ENCODE results near the gene HSF2.
"Not testable (repeated sequence)": the region's sequence is repeated elsewhere in the genome, so short reads cannot be mapped to it uniquely, and the experiment has no call there.

HSF2 gene

DNA sequence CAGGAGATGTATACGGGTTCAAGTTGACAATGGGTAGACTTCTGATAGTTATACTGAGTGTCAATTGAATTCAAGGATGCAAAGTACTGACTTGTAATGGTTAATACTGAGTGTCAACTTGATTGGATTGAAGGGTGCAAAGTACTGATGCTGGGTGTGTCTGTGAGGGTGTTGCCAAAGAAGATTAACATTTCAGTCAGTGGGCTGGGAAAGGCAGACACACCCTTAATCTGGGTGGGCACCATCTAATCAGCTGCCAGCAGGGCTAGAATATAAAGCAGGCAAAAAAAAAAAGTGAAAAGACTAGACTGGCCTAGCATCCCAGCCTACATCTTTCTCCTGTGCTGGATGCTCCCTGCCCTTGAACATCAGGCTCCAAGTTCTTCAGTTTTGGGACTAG lies 55.7 kb downstream of the HSF2 start:
- not testable (repeated sequence) for FAIRE-seq

DNA sequence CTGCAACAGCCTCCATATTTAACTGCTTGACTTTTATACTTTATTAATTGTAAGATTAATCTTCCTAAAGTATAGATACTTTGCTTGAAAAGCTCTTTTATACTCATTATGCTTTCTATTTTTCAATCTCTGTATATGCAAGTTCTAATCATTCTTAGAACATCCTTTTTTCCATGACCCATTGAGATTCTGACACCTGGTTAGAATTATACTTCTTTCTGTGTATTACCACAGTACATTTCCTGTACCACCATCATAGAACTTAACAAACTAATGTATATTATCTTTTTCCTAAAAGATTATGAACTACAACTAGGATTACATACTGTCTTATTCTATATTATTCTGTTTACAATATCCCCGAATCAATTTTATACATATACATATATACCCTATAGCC lies 58.6 kb downstream of the HSF2 start:
- FAIRE-seq: no peak

DNA sequence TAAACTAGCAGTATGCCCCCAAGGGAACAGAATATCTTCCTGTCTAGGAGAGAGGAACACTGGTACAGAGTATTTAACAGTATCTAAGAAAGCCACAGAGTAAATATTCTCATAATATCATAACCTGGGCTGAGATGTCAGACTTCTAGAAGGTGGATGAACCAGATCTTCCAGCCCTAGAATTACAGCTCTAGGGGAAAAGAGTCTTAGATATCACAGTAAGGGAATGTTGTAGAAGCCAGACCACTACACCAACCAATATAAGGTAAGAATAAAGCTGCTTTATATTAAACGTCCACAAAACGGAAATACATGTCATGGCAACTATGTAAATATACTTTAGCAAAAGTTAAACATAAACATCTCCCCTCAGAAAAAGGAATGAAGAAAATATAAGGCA lies 59.8 kb downstream of the HSF2 start:
- FAIRE-seq: no peak

DNA sequence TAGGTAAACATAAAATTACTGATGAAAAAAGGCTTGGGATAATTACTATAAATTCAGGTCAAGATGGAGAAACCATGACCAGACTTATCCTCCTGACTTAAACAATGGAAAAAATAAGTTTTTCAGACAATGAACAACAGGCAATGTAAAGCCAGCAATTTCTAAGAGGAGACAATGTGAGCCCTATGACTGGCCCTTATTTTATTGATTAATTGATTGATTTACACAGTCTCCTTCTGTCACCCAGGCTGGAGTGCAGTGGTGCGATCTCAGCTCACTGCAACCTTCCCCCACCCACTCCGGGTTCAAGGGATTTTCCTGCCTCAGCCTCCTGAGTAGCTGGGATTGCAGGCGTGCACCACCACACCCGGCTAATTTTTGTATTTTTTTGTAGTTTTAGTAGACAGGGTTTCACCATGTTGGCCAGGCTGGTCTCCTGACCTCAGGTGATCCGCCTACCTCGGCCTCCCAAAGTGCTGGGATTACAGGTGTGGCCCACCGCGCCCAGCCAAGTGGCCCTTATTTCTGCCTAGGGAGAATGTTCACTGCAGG lies 60.5 kb downstream of the HSF2 start:
- FAIRE-seq: not testable (repeated sequence)

DNA sequence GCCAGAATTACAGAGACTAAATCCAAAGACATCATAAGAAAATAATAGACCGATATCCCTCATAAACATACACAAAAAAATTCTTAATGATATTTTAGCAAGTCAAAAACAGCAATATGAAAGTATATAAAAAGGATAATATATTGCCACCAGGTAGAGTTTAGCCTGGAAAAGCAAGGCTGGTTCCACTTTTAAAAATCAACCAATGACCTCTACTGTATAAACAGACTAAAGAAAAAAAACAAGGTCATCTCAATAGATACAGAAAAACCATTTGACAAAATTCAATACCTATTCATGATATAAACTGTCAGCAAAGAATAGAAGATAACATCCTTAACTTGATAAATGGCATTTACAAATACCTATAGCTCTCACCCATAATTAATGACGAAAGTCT lies 62.4 kb downstream of the HSF2 start:
- no peak for FAIRE-seq

DNA sequence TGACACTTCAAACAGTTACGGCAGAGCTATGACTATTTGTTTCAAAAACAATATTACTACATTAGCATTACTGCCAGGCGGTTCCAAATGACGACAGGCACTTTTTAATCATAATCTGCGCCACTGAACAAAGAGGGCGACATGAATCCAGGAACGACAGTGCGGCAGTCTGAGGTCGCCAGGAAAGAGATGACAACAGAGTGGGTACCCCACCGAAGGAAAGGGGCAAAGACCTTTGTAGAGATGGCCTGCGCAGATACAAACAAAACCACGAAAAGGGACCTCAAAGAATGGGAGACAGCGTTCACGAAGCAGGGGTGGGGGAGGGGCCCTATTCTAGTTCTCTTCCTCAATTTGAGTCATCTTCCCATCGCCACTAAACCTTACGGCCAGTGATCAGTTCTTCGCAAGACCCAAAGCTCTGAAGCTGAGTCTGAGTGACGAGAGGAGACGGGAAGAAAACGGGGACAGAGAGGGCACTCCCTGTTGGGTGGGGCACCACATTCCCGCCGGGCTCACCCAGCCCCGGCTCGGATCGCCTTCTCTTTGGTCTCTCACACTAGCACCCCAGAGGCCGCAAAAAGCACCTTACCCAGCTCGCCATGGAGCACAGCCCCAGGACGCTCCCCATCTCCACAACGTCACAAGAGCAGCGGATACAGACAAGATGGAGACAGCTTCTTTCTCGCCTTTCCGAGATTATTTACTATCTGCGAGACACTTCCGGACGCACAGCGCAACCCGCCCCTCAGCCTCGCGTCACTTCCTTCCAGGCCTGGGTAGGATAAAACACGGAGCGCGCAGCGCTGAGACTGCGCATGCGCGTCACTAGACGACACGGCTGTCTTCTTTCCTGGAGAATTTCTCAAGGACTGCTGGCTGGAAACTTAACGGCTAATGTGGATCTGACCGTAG lies 71.9 kb downstream of the HSF2 start, which contains the start of gene SERINC1:
SERINC1 (minus strand) TSS at position 701 of the 915 bp plus-strand sequence; CDS start at position 631, 70 bp downstream.
- FAIRE-seq: peak; percentile 97

DNA sequence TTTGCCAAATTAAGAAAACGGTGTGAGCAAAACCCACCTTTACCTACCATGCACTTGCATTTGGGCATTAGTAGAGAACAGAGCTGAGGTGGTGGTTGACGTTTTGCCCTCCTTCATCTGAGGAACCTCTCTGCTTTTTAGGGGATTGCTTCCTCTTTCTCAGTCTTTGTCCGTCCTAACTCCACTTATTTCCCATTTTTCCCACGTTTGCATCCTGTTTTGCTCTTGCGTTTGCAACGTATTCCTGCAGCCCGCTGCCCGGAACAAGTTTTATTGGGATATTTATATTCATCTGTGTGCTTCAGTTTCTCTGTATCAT lies 72.5 kb downstream of the HSF2 start:
- no peak for FAIRE-seq

DNA sequence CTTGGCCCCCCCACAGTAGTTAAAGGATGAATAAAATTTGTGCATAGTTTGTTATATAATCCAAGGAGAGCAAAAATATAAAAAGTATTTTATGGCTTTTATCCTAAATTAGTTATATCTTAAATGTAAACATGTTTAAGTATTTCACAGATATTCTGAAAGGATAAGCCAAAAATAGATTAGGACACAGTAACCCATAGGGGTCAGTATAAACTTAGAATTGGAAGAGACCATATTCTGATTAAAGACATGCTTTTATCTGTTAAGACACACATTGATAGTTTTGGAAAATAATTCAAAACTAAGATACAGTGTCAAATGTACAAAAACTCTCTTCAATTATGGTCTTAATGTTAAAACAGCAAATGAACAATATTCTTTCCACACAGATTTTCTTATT lies 76.7 kb downstream of the HSF2 start:
- FAIRE-seq: peak; percentile 96

DNA sequence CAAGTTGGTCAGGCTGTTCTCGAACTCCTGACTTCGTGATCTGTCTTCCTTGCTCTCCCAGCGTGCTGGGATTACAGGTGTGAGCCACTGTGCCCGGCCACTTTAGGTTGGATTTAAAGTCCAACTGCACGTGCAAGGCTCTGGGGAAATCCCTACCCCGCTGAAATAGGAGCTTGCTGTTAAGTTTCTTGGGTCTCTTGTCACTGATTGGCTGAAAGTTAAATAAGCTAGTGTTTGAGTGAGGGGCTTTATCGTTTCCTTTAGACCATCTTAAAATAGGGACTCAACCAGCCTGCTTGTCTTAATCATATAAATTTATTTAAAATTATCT lies 83.3 kb downstream of the HSF2 start:
- no peak for FAIRE-seq

Measured in A204.1 (cell line).